GM19099 (cell line): ENCODE results near the gene DTNBP1.

ENCODE experiments used
- POLR2A ChIP-seq: IDR thresholded peaks from 3 replicates; pipeline ENCODE4 v1.6.1; 2011; ENCODE audit warnings: low read depth; ENCODE audit not compliant: insufficient read length; ENCODE audit errors: extremely low read depth

Gene DTNBP1

DNA sequence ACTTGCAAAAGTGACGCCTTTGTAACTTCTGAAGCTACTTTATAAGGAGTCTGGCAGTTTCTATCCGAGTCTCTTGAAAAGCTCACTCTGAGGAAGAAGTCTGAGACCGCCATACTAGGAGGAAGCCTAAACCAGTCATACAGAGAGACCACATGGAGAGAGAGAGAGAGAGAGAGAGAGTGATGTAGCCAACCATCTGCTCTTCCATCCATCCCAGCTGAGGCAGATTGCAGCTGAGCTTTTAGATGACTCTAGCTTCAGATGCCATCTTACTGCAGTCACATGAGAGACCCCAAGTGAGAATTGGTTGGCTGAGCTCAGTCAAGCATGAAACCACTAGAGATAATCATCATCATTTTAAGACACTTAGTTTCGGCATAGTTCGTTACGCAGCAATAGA lies 15.0 kb upstream of the DTNBP1 start:
- no peak for TF ChIP-seq POLR2A

DNA sequence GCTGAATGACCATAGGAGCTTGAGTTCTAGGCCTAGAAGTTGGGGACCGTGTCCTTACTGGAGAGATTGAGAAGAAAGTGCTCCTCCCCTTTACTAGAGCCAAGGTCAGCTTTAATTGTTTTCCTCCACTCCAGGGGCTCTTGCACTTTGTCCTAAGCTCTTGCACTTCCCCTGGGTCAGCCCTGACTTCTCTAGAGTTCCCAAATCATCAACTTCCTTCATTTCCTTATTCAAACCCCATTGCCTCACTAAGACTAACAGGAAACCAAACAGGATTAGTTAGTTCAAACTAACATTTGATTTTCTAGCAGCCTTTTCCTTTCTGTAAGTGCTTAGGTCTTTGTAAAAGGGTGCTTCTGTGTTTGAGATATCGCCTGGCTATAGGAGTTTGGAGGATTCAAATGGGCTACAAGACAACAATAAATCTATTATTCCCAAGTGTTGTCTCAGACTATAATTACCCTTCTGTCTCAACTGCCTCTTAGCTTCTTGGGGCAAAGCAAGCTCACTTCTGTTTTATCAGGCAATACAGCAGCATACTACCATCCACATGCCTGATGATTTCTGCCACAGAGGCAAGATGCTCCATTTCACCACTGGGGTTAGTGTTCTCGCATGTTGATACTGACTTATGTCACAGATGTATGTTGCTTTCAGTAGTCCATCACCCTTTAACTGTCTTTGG lies 12.8 kb upstream of the DTNBP1 start:
- no peak for TF ChIP-seq POLR2A

DNA sequence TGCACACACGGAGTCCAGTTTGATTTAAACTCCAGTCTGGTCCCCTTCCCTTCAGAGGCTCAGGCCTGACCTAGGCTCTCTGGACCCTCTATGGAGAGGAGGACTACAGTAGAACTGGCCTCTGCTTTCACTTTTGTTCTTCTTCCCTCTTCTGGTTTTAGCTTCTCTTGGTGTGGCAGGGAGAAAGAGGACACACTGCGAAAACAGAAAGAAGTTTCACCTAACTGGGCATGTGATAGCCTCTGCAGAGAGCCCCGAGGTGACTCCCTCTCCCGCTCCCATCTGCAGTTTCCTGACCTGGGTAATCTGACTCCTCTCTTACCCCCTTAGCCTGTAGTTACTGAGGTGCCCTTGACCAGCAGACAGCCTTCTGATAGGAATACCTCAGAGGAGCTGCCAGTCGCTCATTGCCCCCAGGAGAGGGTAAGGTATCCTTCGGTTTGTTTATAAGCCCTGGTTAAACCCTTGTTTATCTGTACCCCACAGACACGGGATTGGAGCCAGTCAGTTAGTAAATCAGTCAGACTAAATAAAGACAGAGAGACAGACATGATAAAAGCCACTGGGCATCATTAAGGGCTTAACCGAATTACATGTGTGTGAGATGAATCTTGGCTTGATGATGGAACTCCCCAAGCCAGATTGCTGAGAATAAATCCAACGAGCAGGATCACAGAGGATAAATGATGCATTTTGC lies 12.0 kb upstream of the DTNBP1 start:
- TF ChIP-seq POLR2A, result no peak

DNA sequence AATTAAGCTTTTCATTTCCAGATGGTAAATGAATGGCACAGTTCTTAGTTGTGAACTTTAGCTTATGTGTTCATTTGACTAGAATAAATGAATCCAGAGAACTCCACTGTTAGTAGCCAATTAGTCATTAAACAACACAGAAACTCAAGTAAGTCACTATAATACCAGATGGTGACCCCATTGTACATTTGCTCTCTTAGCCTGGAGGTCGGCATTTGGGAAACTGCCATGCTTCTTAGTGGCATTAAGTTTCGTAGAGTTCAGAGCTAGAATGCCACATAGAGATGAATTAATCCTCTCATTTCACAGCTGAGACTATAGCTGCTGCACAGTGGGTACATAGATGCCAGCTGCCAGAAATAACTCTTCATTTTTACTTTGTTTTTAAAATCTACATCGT lies 10.8 kb upstream of the DTNBP1 start:
- no peak for TF ChIP-seq POLR2A

DNA sequence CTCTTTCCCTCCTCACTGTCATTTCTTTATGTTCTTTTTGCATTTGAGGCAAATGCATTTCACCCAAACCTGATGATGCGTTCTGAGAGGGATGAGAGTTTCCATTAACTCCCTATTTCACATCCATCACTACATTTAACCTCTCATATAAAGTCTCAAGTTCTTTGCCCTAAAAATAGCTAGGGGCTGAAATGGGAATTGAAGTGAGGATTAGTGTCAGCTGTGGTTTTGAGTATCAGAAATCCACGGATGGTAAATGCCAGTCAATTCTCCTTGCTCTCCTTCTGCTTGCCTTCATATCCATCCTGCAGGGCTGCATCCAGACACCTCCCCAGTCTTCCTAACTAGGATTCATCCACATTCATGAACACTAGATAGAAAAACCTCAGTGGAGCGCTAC lies 10.0 kb upstream of the DTNBP1 start:
- no peak for TF ChIP-seq POLR2A

DNA sequence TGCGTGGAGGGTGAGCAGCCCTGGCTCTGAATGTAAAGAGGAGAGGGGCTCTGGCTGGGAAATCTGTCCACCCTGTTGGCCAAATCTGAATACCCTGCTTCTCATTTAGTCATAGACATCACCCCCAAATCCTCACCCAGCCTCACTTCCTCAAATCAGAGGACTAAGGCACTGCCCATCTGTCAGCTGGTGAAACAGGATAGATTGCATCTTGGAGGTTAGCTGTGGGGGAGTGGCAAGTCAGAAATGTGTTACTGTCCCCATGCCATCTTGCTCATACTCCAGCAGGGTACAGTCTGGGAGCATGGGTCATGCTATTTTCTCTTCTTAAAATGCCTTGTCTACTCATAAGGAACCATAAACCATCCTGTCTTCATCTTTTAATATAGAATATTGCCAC lies 9.5 kb upstream of the DTNBP1 start:
- TF ChIP-seq POLR2A, result no peak

DNA sequence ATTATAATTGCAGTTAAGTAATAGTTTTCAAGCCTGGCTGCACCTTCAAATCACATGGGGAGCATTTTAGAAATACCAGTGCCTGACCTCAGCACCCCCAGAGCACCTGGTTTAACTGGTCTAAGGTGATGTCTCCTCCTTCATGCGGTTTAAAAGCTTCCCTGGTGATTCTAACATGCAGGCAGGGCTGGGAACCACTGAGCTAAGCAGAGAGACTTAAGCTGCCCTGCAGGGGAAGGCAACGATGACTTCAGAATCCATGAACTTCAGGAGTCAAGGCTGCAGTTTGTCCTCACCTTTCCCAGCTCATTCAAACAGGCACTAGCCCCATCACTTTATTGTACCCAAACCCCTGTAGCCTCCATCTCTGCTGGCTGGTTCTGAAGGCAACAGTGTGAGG lies 6.1 kb upstream of the DTNBP1 start:
- no peak for TF ChIP-seq POLR2A

DNA sequence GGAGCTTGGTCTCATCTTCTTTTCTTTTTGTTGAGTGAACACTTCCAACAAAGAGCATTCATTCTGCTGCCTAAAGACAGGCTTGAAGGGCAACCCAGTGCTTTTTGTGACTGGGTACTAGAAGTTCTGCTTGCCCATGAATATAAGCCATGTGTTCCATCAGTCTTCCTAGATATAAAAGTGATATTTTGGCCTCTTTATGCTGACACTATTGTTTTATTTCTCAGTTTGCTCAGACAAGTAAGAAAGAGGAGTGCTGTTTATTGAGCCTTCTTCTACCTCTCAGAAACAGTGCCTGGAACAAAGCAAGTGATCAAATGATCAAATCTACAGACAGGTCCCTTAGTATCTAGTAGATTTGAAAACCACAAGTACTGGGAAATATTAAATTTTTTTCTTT lies 2.4 kb upstream of the DTNBP1 start:
- no peak for TF ChIP-seq POLR2A

DNA sequence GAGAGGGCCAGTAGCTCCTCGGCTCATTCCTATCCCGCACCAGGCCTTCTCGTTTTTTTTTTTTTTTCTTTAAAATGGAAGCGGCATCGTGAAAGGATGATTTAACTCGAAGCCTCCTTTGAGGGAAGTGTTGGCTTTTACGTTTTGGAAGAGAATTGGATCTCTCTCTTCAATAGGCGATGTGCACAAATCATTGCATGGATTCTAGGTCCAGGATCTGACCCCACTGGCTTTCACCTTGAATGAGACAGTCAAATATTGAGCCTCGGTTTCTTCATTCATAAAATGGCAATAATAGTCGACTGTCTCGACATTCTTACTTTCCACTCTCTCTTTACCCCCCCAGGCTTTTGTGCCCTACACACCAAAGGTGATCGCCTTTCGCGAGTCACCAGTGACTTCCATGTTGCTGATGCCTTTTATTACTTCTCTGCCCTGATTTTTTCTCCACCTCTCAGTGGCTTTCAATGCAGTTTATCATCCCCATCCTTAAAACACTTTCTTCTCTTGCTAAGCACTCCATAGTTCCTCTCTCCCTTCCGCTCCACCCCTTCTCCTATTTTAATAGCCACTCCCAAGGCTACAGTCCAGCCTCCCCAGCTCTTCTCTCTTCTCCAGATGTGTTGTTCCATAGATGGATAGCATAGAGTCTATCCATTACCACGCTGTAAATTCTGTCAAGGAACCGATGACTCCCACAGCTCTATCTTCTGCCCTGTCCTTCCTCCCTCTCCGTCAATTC lies 473 bp upstream of the DTNBP1 start:
- no peak for TF ChIP-seq POLR2A

DNA sequence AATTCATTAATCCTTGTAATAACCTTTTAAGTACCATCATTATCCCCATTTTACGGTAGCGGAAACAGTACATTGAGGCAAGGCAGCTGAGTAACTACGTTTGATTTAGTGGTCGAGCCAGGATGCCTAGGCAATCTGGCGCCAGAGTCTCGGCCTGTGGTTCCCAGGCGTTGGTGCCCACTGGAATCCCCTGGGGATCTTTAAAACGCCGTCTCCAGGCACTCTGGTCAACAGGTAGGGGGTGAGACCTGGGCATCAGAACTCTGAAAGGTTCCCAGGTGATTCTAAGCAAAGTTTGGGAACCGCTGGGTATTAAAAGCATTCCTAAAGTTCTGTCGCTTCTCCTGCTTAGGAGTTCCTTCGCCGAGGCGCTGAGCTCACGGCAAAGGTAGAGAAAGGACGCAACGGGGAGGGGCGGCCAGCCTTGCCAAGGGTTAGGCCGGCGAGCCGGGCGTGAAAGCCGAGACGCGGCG lies 939 bp downstream of the DTNBP1 start:
- no peak for TF ChIP-seq POLR2A

DNA sequence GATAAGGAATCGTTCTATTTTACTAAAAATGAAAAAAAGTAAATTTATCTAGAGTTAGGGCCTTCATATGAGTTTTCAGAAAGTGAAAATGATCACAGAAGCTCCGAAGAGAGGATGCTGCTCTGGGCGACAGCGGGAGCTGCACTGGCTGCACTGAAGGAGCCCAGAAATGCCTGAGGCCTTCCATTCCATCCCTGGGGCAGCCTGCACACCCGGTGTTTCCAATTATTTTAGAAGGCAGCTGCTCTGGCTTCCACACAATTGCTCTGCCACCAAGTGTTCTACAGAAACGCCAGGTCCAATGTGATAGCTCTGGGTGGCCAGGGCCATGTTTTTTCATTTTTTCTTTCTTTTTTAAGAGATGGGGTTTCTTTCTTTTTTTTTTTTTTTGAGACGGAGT lies 3.6 kb downstream of the DTNBP1 start:
- TF ChIP-seq POLR2A, result no peak

DNA sequence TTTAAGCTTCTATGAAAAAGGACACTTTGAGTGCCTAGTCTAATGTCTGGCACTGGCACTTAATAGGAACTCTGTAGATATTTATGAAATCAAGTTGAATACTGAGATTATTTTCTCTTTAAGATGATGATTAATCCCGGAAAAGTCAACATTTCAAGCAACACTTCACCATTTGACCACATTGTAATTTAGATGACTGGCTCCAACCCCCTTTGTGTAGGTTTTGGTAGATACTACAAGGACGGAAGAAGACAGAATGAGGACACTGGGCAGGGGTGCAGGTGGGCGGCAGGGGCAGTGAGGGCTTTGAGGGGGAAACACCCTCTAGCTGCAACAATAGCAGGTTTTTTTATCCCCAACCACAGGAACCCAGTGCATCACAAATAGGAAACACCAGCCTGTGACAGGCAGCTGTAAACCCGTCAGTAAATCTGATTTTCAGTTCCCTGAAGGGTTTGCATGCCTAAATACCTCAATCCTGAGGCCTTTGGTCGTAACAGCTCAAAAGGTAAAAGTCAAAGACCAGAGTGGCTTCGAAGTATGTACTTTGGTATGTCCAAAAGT lies 4.6 kb downstream of the DTNBP1 start:
- TF ChIP-seq POLR2A, result no peak

DNA sequence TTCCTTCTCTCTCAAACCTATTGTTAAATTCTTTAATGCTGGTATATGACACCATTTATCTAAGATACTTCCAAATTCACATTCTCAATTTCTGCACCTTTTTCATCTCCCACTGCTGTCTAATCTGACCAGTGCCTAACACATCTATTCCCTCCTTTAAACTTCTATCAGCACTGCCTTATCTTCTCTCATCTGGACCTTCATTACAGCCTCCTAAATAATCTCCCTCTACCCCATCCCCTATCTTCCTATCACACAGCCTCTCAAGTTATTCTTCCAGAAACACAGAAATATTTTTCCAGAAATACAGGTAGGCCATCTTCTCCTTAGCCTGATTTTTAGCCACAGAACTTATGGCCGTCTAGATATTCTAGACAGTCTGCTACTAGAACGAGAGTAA lies 5.5 kb downstream of the DTNBP1 start:
- no peak for TF ChIP-seq POLR2A

DNA sequence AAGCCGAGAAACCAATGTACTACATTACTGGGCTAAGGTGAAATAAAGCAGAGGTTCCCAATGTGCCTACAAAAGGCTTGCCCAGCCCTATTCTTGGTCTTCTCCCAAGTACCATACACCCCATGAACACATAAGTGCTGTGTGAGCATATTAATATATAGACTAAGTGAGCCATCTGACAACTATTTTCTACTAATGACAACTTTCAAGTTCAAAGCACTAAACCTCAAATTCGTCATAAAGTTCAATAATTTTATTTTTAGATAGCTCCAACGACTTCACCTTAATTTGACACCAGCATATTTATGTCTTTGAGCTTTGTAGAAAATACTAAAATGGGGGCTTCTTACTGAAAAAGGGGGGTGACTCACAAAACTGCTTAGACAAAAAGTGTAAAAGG lies 6.7 kb downstream of the DTNBP1 start:
- no peak for TF ChIP-seq POLR2A

DNA sequence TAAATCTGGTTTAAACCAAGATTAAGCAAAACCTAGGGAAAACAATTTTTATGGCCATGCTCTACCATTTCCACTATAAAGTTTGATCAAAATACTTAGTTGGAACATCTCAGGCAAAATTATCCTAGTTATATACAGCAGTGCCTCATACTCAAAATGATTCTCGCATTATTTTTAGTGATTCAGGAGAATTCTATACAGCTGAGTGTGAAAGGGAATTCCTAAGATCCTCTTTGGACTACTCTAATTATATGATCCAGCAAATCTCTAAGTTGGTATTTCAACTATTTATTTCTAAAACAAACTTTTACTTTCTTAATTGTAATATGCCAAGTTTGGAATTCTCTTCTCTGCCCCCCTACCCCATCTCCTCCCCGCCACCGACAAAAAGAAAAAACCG lies 8.6 kb downstream of the DTNBP1 start:
- TF ChIP-seq POLR2A, result no peak

DNA sequence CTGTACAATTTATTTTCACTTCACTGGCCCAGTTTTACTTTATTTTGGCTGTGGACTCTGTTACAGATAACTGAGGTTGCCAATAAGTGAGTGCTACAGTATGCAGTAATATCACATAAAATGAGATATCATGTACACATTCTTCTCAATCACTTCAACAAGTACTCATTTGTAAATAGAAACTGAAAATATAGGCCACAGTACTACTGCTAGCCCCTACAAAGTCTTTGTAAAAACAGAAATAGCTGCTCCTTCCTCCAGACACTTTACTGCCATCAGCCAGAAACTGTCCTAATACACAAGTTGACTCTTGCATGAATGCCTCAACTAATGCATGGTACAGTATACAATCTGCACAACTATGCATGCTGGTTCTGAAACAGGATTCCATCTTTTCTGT lies 9.2 kb downstream of the DTNBP1 start:
- TF ChIP-seq POLR2A, result no peak
